ENCODE data around the gene ZNF692. TPM values are rescaled to one million over a fixed set of nuclear protein-coding genes. Genes with fewer than 3 reads are reported as not detected.

The ZNF692 gene
- total and polyA plus RNA-seq, 2 of the 13 experiments (the other 11 are each of a cell fraction or from before 2014, with no cell fraction given), result 27.3 to 45.8 TPM

DNA sequence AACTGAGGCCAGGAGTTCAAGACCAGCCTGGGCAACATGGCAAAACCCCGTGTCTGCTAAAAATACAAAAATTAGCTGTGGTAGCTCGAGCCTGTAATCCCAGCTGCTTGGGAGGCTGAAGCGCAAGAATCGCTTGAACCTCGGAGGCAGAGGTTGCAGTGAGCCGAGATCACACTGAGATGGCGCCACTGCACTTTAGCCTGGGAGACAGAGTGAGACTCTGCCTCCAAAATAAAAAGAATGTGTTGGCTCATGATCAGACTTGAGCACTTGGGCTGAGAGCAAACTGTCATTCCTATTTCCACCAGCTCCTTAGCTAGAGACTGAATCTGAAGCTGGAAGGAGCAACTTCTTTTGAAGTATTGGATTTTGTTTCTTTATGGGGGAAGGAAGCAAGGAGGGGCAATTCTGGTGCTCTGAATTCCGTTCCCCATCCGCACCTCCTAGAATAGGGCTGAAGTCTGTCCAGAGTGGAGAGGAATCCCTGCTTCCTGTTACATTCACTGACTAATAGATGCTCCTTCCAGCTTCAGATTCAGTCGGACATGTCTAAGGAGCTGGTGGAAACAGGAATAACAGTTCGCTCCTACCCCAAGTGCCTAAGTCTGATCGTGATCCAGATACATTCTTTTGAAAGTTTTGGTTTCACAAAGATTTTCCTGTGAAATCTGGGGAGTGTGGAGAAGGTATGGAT is 17.0 kb downstream of the ZNF692 start:
- POLR2A ChIA-PET, result interaction anchor here (0.9 to 1.6 kb wide), 2 partner anchors 17 to 31 kb away, joined by 3 to 11 read pairs; partner anchors contain the start of gene ZNF692
- Histone ChIP-seq H2AFZ (ENCODE audit: low read length) (no peak overlapping the region), H3K27ac (ENCODE audit: extremely low read length, insufficient read depth, low read length) (no peak overlapping the region), H3K27me3 (ENCODE audit: control insufficient read depth in 1 of 2, insufficient read depth in 2 of 2, low read length in 2 of 2) (no peaks in the 10 kb centered on the region; a peak in 1 of 5 replicates), H3K9me3 (ENCODE audit: low read length) (no peaks in the 10 kb centered on the region), H3K36me3 (replicated peaks in 1 of 2; ENCODE audit: control insufficient read depth in 1 of 2, insufficient read depth in 2 of 2, low read length in 2 of 2) (peaks cover 13 to 30% of the 10 kb centered on the region in 2 experiments), H4K20me1 (ENCODE audit: insufficient read depth, low read length) (0 out of 2 replicates have a peak, but pooled peaks cover 2% of the 10 kb centered on the region), H3K4me2 (ENCODE audit: low read depth, low read length) (no peak overlapping the region), H3K4me1 (ENCODE audit: insufficient read depth, low read length) (peaks cover 43% of the 10 kb centered on the region), H3K79me2 (ENCODE audit: insufficient read depth, low read length) (peaks cover 30% of the 10 kb centered on the region), H3K9ac (ENCODE audit: insufficient read depth, low read depth, low read length) (no peak overlapping the region), H3K4me3 (replicated peaks in 1 of 3; ENCODE audit: insufficient read depth in 1 of 3, low read depth in 2 of 3, low read length in 3 of 3) (no peak overlapping the region)
- intact Hi-C loops (cut with micrococcal nuclease; ENCODE audit: unreplicated experiment) (no loop called here), in situ Hi-C loops (cut with HindIII; ENCODE audit: extremely low pct_ligation_motif_present, low pct_unique_long_range_greater_than_20kb) (no loop called here)
- ATAC-seq (no peak), DNase-seq (ENCODE audit: low spot score) (peak; percentile 42), FAIRE-seq (peak; percentile 80)
- CTCF ChIA-PET (ENCODE audit: low intra/inter-chr PET ratio, low total read pairs), result interaction anchor here (1.1 kb wide), 1 partner anchor 16 kb away, joined by 3 read pairs; no protein-coding TSS in a partner anchor
- WGBS (ENCODE audit: low lambda C conversion rate), result 71% methylated on average over 12 of the region's 12 CpGs
- BruUV-seq (replicated peaks), result no TSS peak
- TF ChIP-seq RAD21 (CRISPR knock-in tag; IDR thresholded peaks at IDR 0.05) (peak; percentile 75), CTCF (CRISPR knock-in tag; IDR thresholded peaks at IDR 0.05) (peak; percentile 73), HDAC2 (CRISPR knock-in tag; IDR thresholded peaks at IDR 0.05) (peak; percentile 26; the same call in 1 of the 2 replicates), HMGA1 (CRISPR knock-in tag; conservative IDR thresholded peaks at IDR 0.05) (no peak), EHMT2 (IDR thresholded peaks at IDR 0.05; ENCODE audit: borderline replicate concordance, low read depth, low read length) (no peak), HOXA3 (CRISPR knock-in tag; IDR thresholded peaks at IDR 0.05) (0 out of 2 replicates have a peak, but pooled peaks have one; percentile 22), SMC3 (IDR thresholded peaks at IDR 0.05; ENCODE audit: low read length) (peak; percentile 36; the same call in 1 of the 2 replicates), NBN (conservative IDR thresholded peaks at IDR 0.05) (no peak), TEAD3 (CRISPR knock-in tag; optimal IDR thresholded peaks at IDR 0.05; ENCODE audit: borderline replicate concordance) (peak; percentile 9), ZNF574 (CRISPR knock-in tag; IDR thresholded peaks at IDR 0.05) (peak; percentile 57), ZBTB7A (CRISPR knock-in tag; IDR thresholded peaks at IDR 0.05) (no peak), ZBTB38 (CRISPR knock-in tag; IDR thresholded peaks at IDR 0.05) (peak; percentile 43; the same call in 1 of the 2 replicates), STAG1 (CRISPR knock-in tag; IDR thresholded peaks at IDR 0.05) (peak; percentile 71)
- TF ChIP-seq, protein P1, sequence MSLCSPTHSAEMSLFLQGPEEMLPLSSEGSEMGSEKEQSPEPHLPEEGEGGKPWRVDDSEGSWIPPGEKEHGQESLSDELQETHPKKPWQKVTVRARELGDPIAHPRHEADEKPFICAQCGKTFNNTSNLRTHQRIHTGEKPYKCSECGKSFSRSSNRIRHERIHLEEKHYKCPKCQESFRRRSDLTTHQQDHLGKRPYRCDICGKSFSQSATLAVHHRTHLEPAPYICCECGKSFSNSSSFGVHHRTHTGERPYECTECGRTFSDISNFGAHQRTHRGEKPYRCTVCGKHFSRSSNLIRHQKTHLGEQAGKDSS (CRISPR knock-in tag; IDR thresholded peaks at IDR 0.05; ENCODE audit: borderline replicate concordance, low read depth), result 0 out of 2 replicates have a peak, but pooled peaks have one; percentile 38
- TF ChIP-seq, protein P2, sequence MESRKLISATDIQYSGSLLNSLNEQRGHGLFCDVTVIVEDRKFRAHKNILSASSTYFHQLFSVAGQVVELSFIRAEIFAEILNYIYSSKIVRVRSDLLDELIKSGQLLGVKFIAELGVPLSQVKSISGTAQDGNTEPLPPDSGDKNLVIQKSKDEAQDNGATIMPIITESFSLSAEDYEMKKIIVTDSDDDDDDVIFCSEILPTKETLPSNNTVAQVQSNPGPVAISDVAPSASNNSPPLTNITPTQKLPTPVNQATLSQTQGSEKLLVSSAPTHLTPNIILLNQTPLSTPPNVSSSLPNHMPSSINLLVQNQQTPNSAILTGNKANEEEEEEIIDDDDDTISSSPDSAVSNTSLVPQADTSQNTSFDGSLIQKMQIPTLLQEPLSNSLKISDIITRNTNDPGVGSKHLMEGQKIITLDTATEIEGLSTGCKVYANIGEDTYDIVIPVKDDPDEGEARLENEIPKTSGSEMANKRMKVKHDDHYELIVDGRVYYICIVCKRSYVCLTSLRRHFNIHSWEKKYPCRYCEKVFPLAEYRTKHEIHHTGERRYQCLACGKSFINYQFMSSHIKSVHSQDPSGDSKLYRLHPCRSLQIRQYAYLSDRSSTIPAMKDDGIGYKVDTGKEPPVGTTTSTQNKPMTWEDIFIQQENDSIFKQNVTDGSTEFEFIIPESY (CRISPR knock-in tag; IDR thresholded peaks at IDR 0.05), result peak; percentile 97
- TF ChIP-seq, protein P3, sequence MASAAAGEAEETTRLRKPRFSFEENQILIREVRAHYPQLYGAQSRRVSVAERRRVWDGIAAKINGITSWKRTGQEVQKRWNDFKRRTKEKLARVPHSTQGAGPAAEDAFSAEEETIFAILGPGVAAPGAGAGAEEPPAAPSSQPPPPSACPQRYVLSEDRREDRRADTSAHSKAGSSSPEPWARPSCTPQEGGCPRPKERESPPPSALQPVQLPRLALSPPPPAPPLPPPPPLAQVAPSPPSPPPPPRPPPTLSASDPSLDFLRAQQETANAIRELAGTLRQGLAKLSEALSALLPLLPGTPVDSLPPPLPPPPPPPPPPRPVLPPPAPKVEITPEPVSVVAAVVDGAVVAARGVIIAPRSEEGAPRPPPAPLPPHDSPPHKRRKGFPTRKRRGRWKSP (CRISPR knock-in tag; IDR thresholded peaks at IDR 0.05), result peak; percentile 19; the same call in 1 of the 2 replicates

All from HepG2 (cell line).